Measurements from ENCODE around the gene ERVV-1.
"Not testable (repeated sequence)": the region's sequence is repeated elsewhere in the genome, so short reads cannot be mapped to it uniquely, and the experiment has no call there.

Gene ERVV-1

GRCh38 chr19:53028306-53028705 lies 14.6 kb downstream of the ERVV-1 start:
- not testable (repeated sequence) for H3K4me2 ChIP-seq (ENCODE audit: low read length); H3K23ac ChIP-seq (ENCODE audit: low read length); H4K5ac ChIP-seq (ENCODE audit: low read length); H2BK120ac ChIP-seq (ENCODE audit: low read depth, low read length); H3K36me3 ChIP-seq (ENCODE audit: control insufficient read depth, insufficient read depth, low read length); H2BK5ac ChIP-seq (ENCODE audit: low read length); H3K27me3 ChIP-seq (ENCODE audit: insufficient read depth, low read length, poor library complexity); H2AK5ac ChIP-seq (ENCODE audit: low read length); H3K9ac ChIP-seq (ENCODE audit: low read length); H3K56ac ChIP-seq (ENCODE audit: low read length); H3K4me1 ChIP-seq (ENCODE audit: control insufficient read depth, low read depth, low read length); H3K79me2 ChIP-seq (ENCODE audit: control insufficient read depth, insufficient read depth, low read length); H3K18ac ChIP-seq (ENCODE audit: low read length); H4K8ac ChIP-seq (ENCODE audit: low read depth, low read length); H3K4ac ChIP-seq (ENCODE audit: low read depth, low read length); H2BK15ac ChIP-seq (replicated peaks; ENCODE audit: low read depth); H3K79me1 ChIP-seq (ENCODE audit: low read length); H3K4me3 ChIP-seq (ENCODE audit: low read length)
- peak overlapping the region; percentile 57 for H3K27ac ChIP-seq (ENCODE audit: low read depth, low read length)
- DNase-seq, result peak; percentile 93
- WGBS (ENCODE audit: extremely low coverage, insufficient coverage, low lambda C conversion rate), result no CpG with 5 or more reads among the region's 7 CpGs

GRCh38 chr19:53034054-53034453 lies 20.3 kb downstream of the ERVV-1 start:
- Histone ChIP-seq H3K4ac (ENCODE audit: low read depth, low read length) (no peak overlapping the region), H4K5ac (ENCODE audit: low read length) (no peak overlapping the region), H4K8ac (ENCODE audit: low read depth, low read length) (no peak overlapping the region), H3K79me2 (ENCODE audit: control insufficient read depth, insufficient read depth, low read length) (no peaks in the 10 kb centered on the region), H2BK5ac (ENCODE audit: low read length) (no peak overlapping the region), H3K27ac (ENCODE audit: low read depth, low read length) (no peak overlapping the region), H2AK5ac (ENCODE audit: low read length) (no peak overlapping the region), H3K27me3 (ENCODE audit: insufficient read depth, low read length, poor library complexity) (no peaks in the 10 kb centered on the region), H3K79me1 (ENCODE audit: low read length) (no peaks in the 10 kb centered on the region), H3K4me2 (ENCODE audit: low read length) (no peak overlapping the region), H3K18ac (ENCODE audit: low read length) (no peak overlapping the region), H2BK120ac (ENCODE audit: low read depth, low read length) (no peak overlapping the region), H3K23ac (ENCODE audit: low read length) (no peak overlapping the region), H3K9ac (ENCODE audit: low read length) (no peak overlapping the region), H3K36me3 (ENCODE audit: control insufficient read depth, insufficient read depth, low read length) (no peaks in the 10 kb centered on the region), H2BK15ac (replicated peaks; ENCODE audit: low read depth) (no peak overlapping the region), H3K4me3 (ENCODE audit: low read length) (no peak overlapping the region), H3K4me1 (ENCODE audit: control insufficient read depth, low read depth, low read length) (no peaks in the 10 kb centered on the region), H3K56ac (ENCODE audit: low read length) (no peak overlapping the region)
- no peak for DNase-seq
- WGBS (ENCODE audit: extremely low coverage, insufficient coverage, low lambda C conversion rate), result no CpG with 5 or more reads among the region's 2 CpGs

GRCh38 chr19:53034948-53035675 lies 21.4 kb downstream of the ERVV-1 start:
- H3K79me2 ChIP-seq (ENCODE audit: control insufficient read depth, insufficient read depth, low read length), result no peaks in the 10 kb centered on the region
- no peak overlapping the region for H2AK5ac ChIP-seq (ENCODE audit: low read length)

GRCh38 chr19:53037101-53038097 lies 23.7 kb downstream of the ERVV-1 start:
- peak overlapping the region; percentile 39 for H3K4me3 ChIP-seq (ENCODE audit: low read length)
- H3K9ac ChIP-seq (ENCODE audit: low read length), result peak overlapping the region; percentile 42
- no peak overlapping the region for H3K4ac ChIP-seq (ENCODE audit: low read depth, low read length)
- no peaks in the 10 kb centered on the region for H3K79me1 ChIP-seq (ENCODE audit: low read length)
- H3K27ac ChIP-seq (ENCODE audit: low read depth, low read length), result no peak overlapping the region
- no peak overlapping the region for H2BK5ac ChIP-seq (ENCODE audit: low read length)
- no peaks in the 10 kb centered on the region for H3K36me3 ChIP-seq (ENCODE audit: control insufficient read depth, insufficient read depth, low read length)
- no peak overlapping the region for H2AK5ac ChIP-seq (ENCODE audit: low read length)
- H3K79me2 ChIP-seq (ENCODE audit: control insufficient read depth, insufficient read depth, low read length), result no peaks in the 10 kb centered on the region
- no peak for DNase-seq
- H4K5ac ChIP-seq (ENCODE audit: low read length), result no peak overlapping the region
- H3K4me1 ChIP-seq (ENCODE audit: control insufficient read depth, low read depth, low read length), result no peaks in the 10 kb centered on the region
- H2BK15ac ChIP-seq (replicated peaks; ENCODE audit: low read depth), result no peak overlapping the region
- no CpG with 5 or more reads among the region's 52 CpGs for WGBS (ENCODE audit: extremely low coverage, insufficient coverage, low lambda C conversion rate)
- no peaks in the 10 kb centered on the region for H3K27me3 ChIP-seq (ENCODE audit: insufficient read depth, low read length, poor library complexity)
- no peak overlapping the region for H3K4me2 ChIP-seq (ENCODE audit: low read length)
- H2BK120ac ChIP-seq (ENCODE audit: low read depth, low read length), result no peak overlapping the region
- H3K56ac ChIP-seq (ENCODE audit: low read length), result no peak overlapping the region
- H3K18ac ChIP-seq (ENCODE audit: low read length), result no peak overlapping the region
- no peak overlapping the region for H4K8ac ChIP-seq (ENCODE audit: low read depth, low read length)
- no peak overlapping the region for H3K23ac ChIP-seq (ENCODE audit: low read length)

More at GRCh38 chr19:53034948-53035675, 21.4 kb downstream of the ERVV-1 start:
- H4K5ac ChIP-seq (ENCODE audit: low read length), result no peak overlapping the region
- H3K27me3 ChIP-seq (ENCODE audit: insufficient read depth, low read length, poor library complexity), result no peaks in the 10 kb centered on the region
- H3K23ac ChIP-seq (ENCODE audit: low read length), result no peak overlapping the region
- WGBS (ENCODE audit: extremely low coverage, insufficient coverage, low lambda C conversion rate), result no CpG with 5 or more reads among the region's 4 CpGs
- H3K36me3 ChIP-seq (ENCODE audit: control insufficient read depth, insufficient read depth, low read length), result no peaks in the 10 kb centered on the region
- H3K4ac ChIP-seq (ENCODE audit: low read depth, low read length), result no peak overlapping the region
- H3K4me1 ChIP-seq (ENCODE audit: control insufficient read depth, low read depth, low read length), result no peaks in the 10 kb centered on the region
- H2BK15ac ChIP-seq (replicated peaks; ENCODE audit: low read depth), result no peak overlapping the region
- no peaks in the 10 kb centered on the region for H3K79me1 ChIP-seq (ENCODE audit: low read length)
- H3K4me2 ChIP-seq (ENCODE audit: low read length), result no peak overlapping the region
- no peak overlapping the region for H3K4me3 ChIP-seq (ENCODE audit: low read length)
- no peak overlapping the region for H3K9ac ChIP-seq (ENCODE audit: low read length)
- no peak overlapping the region for H2BK120ac ChIP-seq (ENCODE audit: low read depth, low read length)
- H4K8ac ChIP-seq (ENCODE audit: low read depth, low read length), result no peak overlapping the region
- H3K18ac ChIP-seq (ENCODE audit: low read length), result no peak overlapping the region
- H2BK5ac ChIP-seq (ENCODE audit: low read length), result no peak overlapping the region
- H3K56ac ChIP-seq (ENCODE audit: low read length), result no peak overlapping the region
- no peak overlapping the region for H3K27ac ChIP-seq (ENCODE audit: low read depth, low read length)
- DNase-seq, result no peak

- Histone ChIP-seq H3K4me2 (ENCODE audit: low read length) (no peak overlapping the region), H2AK5ac (ENCODE audit: low read length) (no peak overlapping the region), H3K79me1 (ENCODE audit: low read length) (no peaks in the 10 kb centered on the region), H3K4me1 (ENCODE audit: control insufficient read depth, low read depth, low read length) (no peaks in the 10 kb centered on the region), H3K56ac (ENCODE audit: low read length) (no peak overlapping the region), H3K27ac (ENCODE audit: low read depth, low read length) (no peak overlapping the region), H2BK120ac (ENCODE audit: low read depth, low read length) (no peak overlapping the region), H3K23ac (ENCODE audit: low read length) (no peak overlapping the region), H3K27me3 (ENCODE audit: insufficient read depth, low read length, poor library complexity) (no peaks in the 10 kb centered on the region), H4K8ac (ENCODE audit: low read depth, low read length) (no peak overlapping the region), H3K18ac (ENCODE audit: low read length) (no peak overlapping the region), H2BK15ac (replicated peaks; ENCODE audit: low read depth) (no peak overlapping the region), H3K79me2 (ENCODE audit: control insufficient read depth, insufficient read depth, low read length) (no peaks in the 10 kb centered on the region), H3K4me3 (ENCODE audit: low read length) (no peak overlapping the region), H3K36me3 (ENCODE audit: control insufficient read depth, insufficient read depth, low read length) (no peaks in the 10 kb centered on the region), H3K9ac (ENCODE audit: low read length) (no peak overlapping the region), H3K4ac (ENCODE audit: low read depth, low read length) (no peak overlapping the region), H2BK5ac (ENCODE audit: low read length) (no peak overlapping the region), H4K5ac (ENCODE audit: low read length) (no peak overlapping the region)
- WGBS (ENCODE audit: extremely low coverage, insufficient coverage, low lambda C conversion rate), result no CpG with 5 or more reads among the region's 1 CpG
- DNase-seq, result no peak
These were observed 27.6 kb downstream of the ERVV-1 start for GRCh38 chr19:53041366-53041765.
